Keratinocyte (primary cell): ENCODE results near the gene ACTN4.

Experiments
- CTCF ChIP-seq, 3 experiments: IDR thresholded peaks in 1 of 3; conservative IDR thresholded peaks in 1 of 3; optimal IDR thresholded peaks in 1 of 3; 2 replicates in 2 of 3; 3 replicates in 1 of 3; pipeline versions ENCODE3 to v1.5.1; 2011; ENCODE audit warnings: low read length in 3 of 3, mild to moderate bottlenecking in 3 of 3, moderate library complexity in 2 of 3, control low read depth in 1 of 3, inconsistent platforms in 1 of 3; ENCODE audit not compliant: insufficient read depth in 2 of 3; ENCODE audit errors: extremely low read depth in 1 of 3
- EZH2 ChIP-seq: IDR thresholded peaks from one replicate; pipeline ENCODE4 v1.6.1; 2012; ENCODE audit warnings: inconsistent platforms, mild to moderate bottlenecking, low read length, moderate library complexity

- TF ChIP-seq CTCF (optimal IDR thresholded peaks at IDR 0.05 in 1 of 3, IDR thresholded peaks at IDR 0.05 in 1 of 3, conservative IDR thresholded peaks at IDR 0.05 in 1 of 3; ENCODE audit: extremely low read depth in 1 of 3, insufficient read depth in 2 of 3, low read length in 3 of 3) (no peak), EZH2 (no peak)
Measured at GRCh38 chr19:38647966-38648768, 718 bp downstream of the ACTN4 start.
